ENCODE results near the gene EIF3D. TPM values are rescaled to one million over a fixed set of nuclear protein-coding genes. Genes with fewer than 3 reads are reported as not detected.

The EIF3D gene
- total and polyA plus RNA-seq, 2 of the 13 experiments (the other 11 are each of a cell fraction or from before 2014, with no cell fraction given) = 118 to 274 TPM

GRCh38 chr22:36528795-36529751, at the start of gene EIF3D (continued):
- peak; percentile 95 for TF ChIP-seq POGK (CRISPR knock-in tag; conservative IDR thresholded peaks at IDR 0.05)
- TF ChIP-seq HOXA7 (CRISPR knock-in tag; IDR thresholded peaks at IDR 0.05) = no peak
- no peak for TF ChIP-seq ZNF761 (CRISPR knock-in tag; conservative IDR thresholded peaks at IDR 0.05)
- TF ChIP-seq ZNF326 (CRISPR knock-in tag; IDR thresholded peaks at IDR 0.05; ENCODE audit: borderline replicate concordance) = no peak
- no peak for TF ChIP-seq RNF219 (CRISPR knock-in tag; IDR thresholded peaks at IDR 0.05)
- TF ChIP-seq ELK4 (CRISPR knock-in tag; IDR thresholded peaks at IDR 0.05; ENCODE audit: borderline replicate concordance) = 0 out of 2 replicates have a peak, but pooled peaks have one; percentile 83
- TF ChIP-seq CCDC6 (CRISPR knock-in tag; IDR thresholded peaks at IDR 0.05) = peak; percentile 66; the same call in 1 of the 2 replicates
- TF ChIP-seq ATF1 (CRISPR knock-in tag; IDR thresholded peaks at IDR 0.05) = peak; percentile 83
- TF ChIP-seq CHD4 (IDR thresholded peaks at IDR 0.05; ENCODE audit: borderline replicate concordance, low read length) = no peak; the same call in 1 of the 2 replicates
- TF ChIP-seq BORCS8-MEF2B (CRISPR knock-in tag; IDR thresholded peaks at IDR 0.05) = peak; percentile 31
- peak; percentile 21 for TF ChIP-seq MTA1 (CRISPR knock-in tag; IDR thresholded peaks at IDR 0.05; ENCODE audit: borderline replicate concordance)
- TF ChIP-seq AHDC1 (CRISPR knock-in tag; IDR thresholded peaks at IDR 0.05; ENCODE audit: borderline replicate concordance) = no peak
- TF ChIP-seq KDM5B (CRISPR knock-in tag; IDR thresholded peaks at IDR 0.05; ENCODE audit: borderline replicate concordance) = peak; percentile 50; the same call in 1 of the 2 replicates
- TF ChIP-seq CREB3 (CRISPR knock-in tag; IDR thresholded peaks at IDR 0.05) = no peak; the same call in 1 of the 2 replicates
- TF ChIP-seq ZSCAN25 (CRISPR knock-in tag; IDR thresholded peaks at IDR 0.05) = peak; percentile 65; the same call in 1 of the 2 replicates
